PFSK-1 (cell line): ENCODE measurements around the gene PET100.

ENCODE experiments used
- POLR2AphosphoS5 ChIP-seq: IDR thresholded peaks from 2 replicates; pipeline ENCODE4 v1.6.1; 2012; ENCODE audit warnings: low read depth, mild to moderate bottlenecking, control low read depth, low read length, moderate library complexity
- SIN3A ChIP-seq: IDR thresholded peaks from 2 replicates; pipeline ENCODE4 v1.6.1; 2012; ENCODE audit warnings: mild to moderate bottlenecking, low read length, moderate library complexity, borderline replicate concordance; ENCODE audit not compliant: insufficient read depth
- TF ChIP-seq, protein P1 (sequence below), 2 experiments: IDR thresholded peaks; 2 replicates each; pipeline versions ENCODE4 v1.6.1 to v1.8.0; 2011 to 2012; ENCODE audit warnings: low read depth in 2 of 2, low read length in 2 of 2, control low read depth in 1 of 2, inconsistent platforms in 1 of 2, mild to moderate bottlenecking in 1 of 2, moderate library complexity in 1 of 2; ENCODE audit not compliant: insufficient read depth in 1 of 2

DNA sequence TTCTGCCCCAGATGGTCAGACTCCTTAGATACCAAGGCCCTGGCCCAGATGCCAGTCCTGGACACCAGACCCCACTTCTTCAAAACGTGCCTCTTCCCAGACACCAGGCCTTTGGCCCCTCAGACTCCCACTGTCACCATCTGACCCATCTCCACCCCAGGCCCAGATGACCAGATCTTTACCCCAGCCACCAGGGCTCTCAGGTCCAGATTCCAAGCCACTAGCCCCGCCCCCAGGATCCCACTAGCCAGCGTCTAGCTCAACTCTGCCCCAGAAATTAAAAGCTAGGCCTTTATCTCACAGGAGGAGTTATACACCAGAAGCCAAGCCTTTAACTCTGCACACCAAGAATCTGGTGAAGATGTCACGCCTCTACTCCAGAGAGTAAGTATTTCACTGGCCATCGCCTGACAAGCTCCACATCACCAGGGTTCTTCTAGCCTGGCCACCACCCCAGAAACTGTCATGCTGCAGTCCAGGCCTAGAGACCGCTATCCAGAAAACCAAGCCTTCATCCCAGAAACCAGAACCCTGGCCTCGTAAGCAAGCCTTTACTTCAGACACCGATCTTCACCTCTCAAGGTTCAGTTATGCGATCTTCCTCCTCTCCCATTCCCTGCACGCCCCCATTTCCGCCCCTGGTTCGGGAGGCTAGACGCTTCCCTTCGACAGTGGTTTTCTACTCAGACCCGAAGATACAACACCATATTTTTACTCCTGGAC lies 843 bp upstream of the PET100 start:
- no peak for TF ChIP-seq SIN3A
- TF ChIP-seq, protein P1, sequence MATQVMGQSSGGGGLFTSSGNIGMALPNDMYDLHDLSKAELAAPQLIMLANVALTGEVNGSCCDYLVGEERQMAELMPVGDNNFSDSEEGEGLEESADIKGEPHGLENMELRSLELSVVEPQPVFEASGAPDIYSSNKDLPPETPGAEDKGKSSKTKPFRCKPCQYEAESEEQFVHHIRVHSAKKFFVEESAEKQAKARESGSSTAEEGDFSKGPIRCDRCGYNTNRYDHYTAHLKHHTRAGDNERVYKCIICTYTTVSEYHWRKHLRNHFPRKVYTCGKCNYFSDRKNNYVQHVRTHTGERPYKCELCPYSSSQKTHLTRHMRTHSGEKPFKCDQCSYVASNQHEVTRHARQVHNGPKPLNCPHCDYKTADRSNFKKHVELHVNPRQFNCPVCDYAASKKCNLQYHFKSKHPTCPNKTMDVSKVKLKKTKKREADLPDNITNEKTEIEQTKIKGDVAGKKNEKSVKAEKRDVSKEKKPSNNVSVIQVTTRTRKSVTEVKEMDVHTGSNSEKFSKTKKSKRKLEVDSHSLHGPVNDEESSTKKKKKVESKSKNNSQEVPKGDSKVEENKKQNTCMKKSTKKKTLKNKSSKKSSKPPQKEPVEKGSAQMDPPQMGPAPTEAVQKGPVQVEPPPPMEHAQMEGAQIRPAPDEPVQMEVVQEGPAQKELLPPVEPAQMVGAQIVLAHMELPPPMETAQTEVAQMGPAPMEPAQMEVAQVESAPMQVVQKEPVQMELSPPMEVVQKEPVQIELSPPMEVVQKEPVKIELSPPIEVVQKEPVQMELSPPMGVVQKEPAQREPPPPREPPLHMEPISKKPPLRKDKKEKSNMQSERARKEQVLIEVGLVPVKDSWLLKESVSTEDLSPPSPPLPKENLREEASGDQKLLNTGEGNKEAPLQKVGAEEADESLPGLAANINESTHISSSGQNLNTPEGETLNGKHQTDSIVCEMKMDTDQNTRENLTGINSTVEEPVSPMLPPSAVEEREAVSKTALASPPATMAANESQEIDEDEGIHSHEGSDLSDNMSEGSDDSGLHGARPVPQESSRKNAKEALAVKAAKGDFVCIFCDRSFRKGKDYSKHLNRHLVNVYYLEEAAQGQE (IDR thresholded peaks at IDR 0.05; ENCODE audit: insufficient read depth in 1 of 2, low read depth in 2 of 2, low read length in 2 of 2), result no peak
- TF ChIP-seq POLR2AphosphoS5, result no peak
